HepG2 (cell line): ENCODE results near the gene PTK7. TPM values are rescaled to one million over a fixed set of nuclear protein-coding genes. Genes with fewer than 3 reads are reported as not detected.

ENCODE experiments used
- AGO1 ChIP-seq: fragments of 200-400 bp; formaldehyde crosslinking; IDR thresholded peaks from 2 replicates; pipeline ENCODE4 v1.6.1; 2017; ENCODE audit warnings: mild to moderate bottlenecking, low read depth, low read length, moderate library complexity; ENCODE audit not compliant: poor library complexity, severe bottlenecking
- BORCS8-MEF2B ChIP-seq: sonication (generic); formaldehyde crosslinking; IDR thresholded peaks from 2 replicates; pipeline ENCODE4 v1.8.0; 2022; ENCODE audit warnings: mild to moderate bottlenecking, missing genetic modification reagents
- HNRNPL ChIP-seq: fragments of 200-400 bp; formaldehyde crosslinking; IDR thresholded peaks from 2 replicates; pipeline ENCODE4 v1.6.1; 2017; ENCODE audit warnings: mild to moderate bottlenecking, low read depth, low read length
- IKZF1 ChIP-seq: fragments of 450-650 bp; IDR thresholded peaks from 2 replicates; pipeline ENCODE4 v1.7.1; 2016
- KLF6 ChIP-seq: IDR thresholded peaks from 2 replicates; pipeline ENCODE4 v1.8.0; 2016; ENCODE audit warnings: missing biosample characterization, missing genetic modification reagents
- MAX ChIP-seq: IDR thresholded peaks from 2 replicates; pipeline ENCODE4 v1.6.1; 2012; ENCODE audit warnings: inconsistent platforms
- MXD3 ChIP-seq: IDR thresholded peaks from 2 replicates; pipeline ENCODE4 v1.6.1; 2016; ENCODE audit warnings: mild to moderate bottlenecking, missing biosample characterization, missing genetic modification reagents
- NFKBIZ ChIP-seq: IDR thresholded peaks from 2 replicates; pipeline ENCODE4 v1.6.1; 2018; ENCODE audit warnings: missing genetic modification reagents, missing compliant biosample characterization
- NKX3-1 ChIP-seq: sonication (generic); formaldehyde crosslinking; IDR thresholded peaks from 2 replicates; pipeline ENCODE4 v1.5.0; 2020; ENCODE audit warnings: missing genetic modification reagents
- PPARG ChIP-seq: conservative IDR thresholded peaks from 2 replicates; pipeline ENCODE4 v1.6.1; 2016; ENCODE audit warnings: missing biosample characterization, missing genetic modification reagents
- RAD21 ChIP-seq: fragments of 450-650 bp; formaldehyde crosslinking; IDR thresholded peaks from 2 replicates; pipeline ENCODE4 v1.5.0; 2020; ENCODE audit warnings: mild to moderate bottlenecking
- SALL1 ChIP-seq: sonication (generic); formaldehyde crosslinking; IDR thresholded peaks from 2 replicates; pipeline ENCODE4 v1.8.0; 2022; ENCODE audit warnings: mild to moderate bottlenecking, missing genetic modification reagents
- SOX5 ChIP-seq: IDR thresholded peaks from 2 replicates; pipeline ENCODE4 v1.6.1; 2016; ENCODE audit warnings: borderline replicate concordance
- TBP ChIP-seq: sonication (generic); formaldehyde crosslinking; IDR thresholded peaks from 2 replicates; pipeline ENCODE4 v1.5.0; 2020; ENCODE audit warnings: missing genetic modification reagents
- ZBTB38 ChIP-seq: sonication (generic); formaldehyde crosslinking; IDR thresholded peaks from 2 replicates; pipeline ENCODE4 v1.5.1; 2020; ENCODE audit warnings: mild to moderate bottlenecking, missing genetic modification reagents
- ZIK1 ChIP-seq: sonication (generic); formaldehyde crosslinking; IDR thresholded peaks from 2 replicates; pipeline ENCODE4 v1.5.0; 2020; ENCODE audit warnings: mild to moderate bottlenecking, low read depth, missing genetic modification reagents, borderline replicate concordance
- ZNF326 ChIP-seq: sonication (generic); formaldehyde crosslinking; IDR thresholded peaks from 2 replicates; pipeline ENCODE4 v1.4.0; 2020; ENCODE audit warnings: missing genetic modification reagents, borderline replicate concordance
- ZNF329 ChIP-seq: sonication (generic); formaldehyde crosslinking; IDR thresholded peaks from 2 replicates; pipeline ENCODE4 v1.9.0; 2021; ENCODE audit warnings: low read depth, mild to moderate bottlenecking, missing genetic modification reagents
- ZNF501 ChIP-seq: sonication (generic); formaldehyde crosslinking; IDR thresholded peaks from 2 replicates; pipeline ENCODE4 v1.5.1; 2020; ENCODE audit warnings: mild to moderate bottlenecking, moderate library complexity, missing genetic modification reagents
- ZNF746 ChIP-seq: sonication (generic); formaldehyde crosslinking; IDR thresholded peaks from 2 replicates; pipeline ENCODE4 v1.8.0; 2022; ENCODE audit warnings: mild to moderate bottlenecking, missing genetic modification reagents
- ZNF768 ChIP-seq: sonication (generic); formaldehyde crosslinking; IDR thresholded peaks from 2 replicates; pipeline ENCODE4 v1.4.0; 2020; ENCODE audit warnings: missing genetic modification reagents
- ZNF850 ChIP-seq: sonication (generic); formaldehyde crosslinking; conservative IDR thresholded peaks from 2 replicates; pipeline ENCODE4 v1.9.0; 2021; ENCODE audit warnings: mild to moderate bottlenecking, missing genetic modification reagents
- ZSCAN21 ChIP-seq: sonication (generic); formaldehyde crosslinking; IDR thresholded peaks from 2 replicates; pipeline ENCODE4 v1.8.0; 2022; ENCODE audit warnings: mild to moderate bottlenecking, missing genetic modification reagents, moderate library complexity, borderline replicate concordance
- ZSCAN30 ChIP-seq: sonication (generic); formaldehyde crosslinking; IDR thresholded peaks from 2 replicates; pipeline ENCODE4 v1.5.0; 2020; ENCODE audit warnings: mild to moderate bottlenecking, missing genetic modification reagents
- polyA plus RNA-seq, 8 experiments: library from polyadenylated mRNA; depleted of rRNA in 3 of 8; stranded (reverse) in 7 of 8; unstranded in 1 of 8; fragments of >200 nt; fragmentation: Illumina TruSeq in 4 of 8; extraction: Trizol in 4 of 8; gene quantifications; 2 replicates each; pipeline versions ENCODE4 v1.2.1 to v1.2.3, GENCODE V29; 2011 to 2016; ENCODE audit warnings: low read depth in 4 of 8, missing spikeins in 1 of 8, mixed read lengths in 1 of 8; ENCODE audit not compliant: insufficient read depth in 1 of 8
- total RNA-seq, 5 experiments: library from RNA; depleted of rRNA; stranded (reverse); fragments of >200 nt; fragmentation: Illumina TruSeq; extraction: Trizol; gene quantifications; 2 replicates each; pipeline ENCODE4 v1.2.3, GENCODE V29; 2016; ENCODE audit warnings: low read depth in 1 of 5
- TF ChIP-seq, protein P1 (sequence below): sonication (generic); formaldehyde crosslinking; IDR thresholded peaks from 2 replicates; pipeline ENCODE4 v1.5.0; 2020; ENCODE audit warnings: missing genetic modification reagents
- TF ChIP-seq, protein P2 (sequence below): sonication (generic); formaldehyde crosslinking; IDR thresholded peaks from 2 replicates; pipeline ENCODE4 v1.5.0; 2020; ENCODE audit warnings: missing genetic modification reagents, mild to moderate bottlenecking, borderline replicate concordance
- TF ChIP-seq, protein P3 (sequence below): sonication (generic); formaldehyde crosslinking; IDR thresholded peaks from 2 replicates; pipeline ENCODE4 v1.4.0; 2020; ENCODE audit warnings: mild to moderate bottlenecking, low read depth, missing genetic modification reagents

Gene PTK7
- total and polyA plus RNA-seq, 2 of the 13 experiments (the other 11 are each of a cell fraction or from before 2014, with no cell fraction given): 98.5 to 99.8 TPM

DNA sequence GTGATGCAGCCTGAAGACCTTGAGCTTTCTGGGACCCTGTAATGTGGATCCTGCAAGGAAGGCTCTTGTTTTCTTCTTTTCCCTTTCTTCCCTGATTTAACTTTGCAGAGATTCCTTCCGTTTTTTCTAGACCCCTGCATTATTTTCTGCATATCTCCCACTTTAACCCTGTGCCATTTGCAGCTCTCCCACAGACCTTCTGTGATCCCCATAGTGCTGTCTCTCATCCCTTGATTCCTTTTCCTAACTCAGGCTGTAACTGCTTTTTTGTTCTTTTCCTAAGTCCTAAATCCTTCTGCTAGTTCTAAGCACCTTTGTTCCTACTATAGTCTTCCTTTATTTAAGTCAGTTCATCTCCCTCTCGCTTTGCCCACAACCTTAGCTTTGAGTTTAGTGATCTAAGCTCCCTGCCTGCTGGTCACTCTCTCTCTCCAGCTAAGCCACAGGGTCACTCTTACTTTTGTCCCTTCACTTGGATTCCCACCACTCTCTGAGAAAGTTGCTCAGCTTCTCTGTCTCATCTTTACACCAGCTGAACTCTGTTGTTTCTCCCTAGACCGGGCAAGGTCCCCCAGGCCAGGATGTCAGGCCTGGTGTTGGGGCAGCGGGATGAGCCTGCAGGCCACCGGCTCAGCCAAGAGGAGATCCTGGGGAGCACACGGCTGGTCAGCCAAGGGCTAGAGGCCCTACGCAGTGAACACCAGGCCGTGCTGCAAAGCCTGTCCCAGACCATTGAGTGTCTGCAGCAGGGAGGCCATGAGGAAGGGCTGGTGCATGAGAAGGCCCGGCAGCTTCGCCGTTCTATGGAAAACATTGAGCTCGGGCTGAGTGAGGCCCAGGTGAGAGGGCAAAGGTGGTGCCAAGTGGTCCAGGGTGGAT lies 15.1 kb upstream of the PTK7 start (continued):
- TF ChIP-seq, protein P1, sequence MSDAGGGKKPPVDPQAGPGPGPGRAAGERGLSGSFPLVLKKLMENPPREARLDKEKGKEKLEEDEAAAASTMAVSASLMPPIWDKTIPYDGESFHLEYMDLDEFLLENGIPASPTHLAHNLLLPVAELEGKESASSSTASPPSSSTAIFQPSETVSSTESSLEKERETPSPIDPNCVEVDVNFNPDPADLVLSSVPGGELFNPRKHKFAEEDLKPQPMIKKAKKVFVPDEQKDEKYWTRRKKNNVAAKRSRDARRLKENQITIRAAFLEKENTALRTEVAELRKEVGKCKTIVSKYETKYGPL (CRISPR knock-in tag): no peak
- no peak for TF ChIP-seq AGO1
- no peak for TF ChIP-seq SOX5 (CRISPR knock-in tag)
- TF ChIP-seq, protein P2, sequence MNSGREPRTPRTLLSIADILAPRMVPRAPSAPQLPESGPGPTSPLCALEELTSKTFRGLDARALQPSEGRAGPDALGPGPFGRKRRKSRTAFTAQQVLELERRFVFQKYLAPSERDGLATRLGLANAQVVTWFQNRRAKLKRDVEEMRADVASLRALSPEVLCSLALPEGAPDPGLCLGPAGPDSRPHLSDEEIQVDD (CRISPR knock-in tag): peak; percentile 75; the same call in 1 of the 2 replicates
- TF ChIP-seq NKX3-1 (CRISPR knock-in tag): no peak
- TF ChIP-seq ZNF850 (CRISPR knock-in tag): no peak
- peak; percentile 56; the same call in 1 of the 2 replicates for TF ChIP-seq ZIK1 (CRISPR knock-in tag)
- TF ChIP-seq PPARG (CRISPR knock-in tag): 0 out of 2 replicates have a peak, but pooled peaks have one; percentile 1
- TF ChIP-seq NFKBIZ (CRISPR knock-in tag): no peak; the same call in 1 of the 2 replicates
- TF ChIP-seq, protein P3, sequence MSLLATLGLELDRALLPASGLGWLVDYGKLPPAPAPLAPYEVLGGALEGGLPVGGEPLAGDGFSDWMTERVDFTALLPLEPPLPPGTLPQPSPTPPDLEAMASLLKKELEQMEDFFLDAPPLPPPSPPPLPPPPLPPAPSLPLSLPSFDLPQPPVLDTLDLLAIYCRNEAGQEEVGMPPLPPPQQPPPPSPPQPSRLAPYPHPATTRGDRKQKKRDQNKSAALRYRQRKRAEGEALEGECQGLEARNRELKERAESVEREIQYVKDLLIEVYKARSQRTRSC (CRISPR knock-in tag): no peak
- TF ChIP-seq ZNF326: 0 out of 2 replicates have a peak, but pooled peaks have one; percentile 47
- 0 out of 2 replicates have a peak, but pooled peaks have one; percentile 24 for TF ChIP-seq MXD3 (CRISPR knock-in tag)
- peak; percentile 51; the same call in 1 of the 2 replicates for TF ChIP-seq BORCS8-MEF2B (CRISPR knock-in tag)
- TF ChIP-seq ZSCAN21 (CRISPR knock-in tag): no peak
- peak; percentile 43; the same call in 1 of the 2 replicates for TF ChIP-seq RAD21 (CRISPR knock-in tag)
- peak; percentile 41; the same call in 1 of the 2 replicates for TF ChIP-seq MAX
- TF ChIP-seq TBP (CRISPR knock-in tag): no peak
- TF ChIP-seq ZNF501 (CRISPR knock-in tag): peak; percentile 62; the same call in 1 of the 2 replicates
- 0 out of 2 replicates have a peak, but pooled peaks have one; percentile 8 for TF ChIP-seq SALL1 (CRISPR knock-in tag)
- TF ChIP-seq ZNF746: no peak
- TF ChIP-seq ZNF768 (CRISPR knock-in tag): peak; percentile 46; the same call in 1 of the 2 replicates
- TF ChIP-seq ZNF329: 0 out of 2 replicates have a peak, but pooled peaks have one; percentile 24
- 0 out of 2 replicates have a peak, but pooled peaks have one; percentile 65 for TF ChIP-seq ZSCAN30 (CRISPR knock-in tag)
- no peak for TF ChIP-seq IKZF1
- TF ChIP-seq HNRNPL: no peak
- TF ChIP-seq KLF6 (CRISPR knock-in tag): no peak
- peak; percentile 89 for TF ChIP-seq ZBTB38 (CRISPR knock-in tag)
